ENCODE measurements around the gene PRRG4. TPM values are rescaled to one million over a fixed set of nuclear protein-coding genes. Genes with fewer than 3 reads are reported as not detected.

PRRG4 gene
- total RNA-seq, 1 experiment from 2014 or later: 0.87 TPM

DNA sequence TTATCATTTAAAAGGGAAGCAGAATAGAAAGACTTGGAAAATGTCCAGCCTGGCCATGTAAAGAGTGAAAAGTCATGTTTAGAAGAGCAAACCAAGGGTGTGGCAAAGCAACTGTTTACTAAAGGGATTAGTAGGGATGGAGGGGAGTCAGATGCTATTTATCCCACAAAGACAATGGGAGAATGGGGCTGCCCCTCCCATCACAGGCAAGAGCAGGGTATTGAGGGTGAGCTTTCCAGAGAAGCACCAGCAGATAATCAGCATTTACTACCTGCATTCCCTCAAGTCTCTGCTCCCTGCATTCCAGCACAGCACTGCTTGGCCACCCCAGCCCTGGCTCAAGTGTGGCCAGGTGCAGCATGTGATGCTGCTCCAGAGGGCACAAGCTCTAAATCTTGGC lies 44.4 kb downstream of the PRRG4 start (continued):
- TF ChIP-seq IRF2 (CRISPR knock-in tag; IDR thresholded peaks at IDR 0.05; ENCODE audit: borderline replicate concordance, low read depth) (no peak), ARID4B (CRISPR knock-in tag; IDR thresholded peaks at IDR 0.05; ENCODE audit: borderline replicate concordance) (no peak), SOX15 (CRISPR knock-in tag; IDR thresholded peaks at IDR 0.05) (no peak), CBFB (CRISPR knock-in tag; IDR thresholded peaks at IDR 0.05; ENCODE audit: low read depth) (no peak), RORB (CRISPR knock-in tag; IDR thresholded peaks at IDR 0.05) (no peak), TCF7 (CRISPR knock-in tag; IDR thresholded peaks at IDR 0.05; ENCODE audit: low read depth) (no peak), ZNF138 (CRISPR knock-in tag; conservative IDR thresholded peaks at IDR 0.05) (no peak)

GRCh38 chr11:32881286-32881685 lies 51.6 kb downstream of the PRRG4 start:
- H3K27me3 Mint-ChIP-seq (ENCODE audit: low read depth): no peaks in the 10 kb centered on the region
- POLR2A ChIA-PET: no interaction called here
- ATAC-seq (no peak), DNase-seq (ENCODE audit: low spot score) (no peak)
- H3K9me3 Mint-ChIP-seq: peaks cover 10% of the 10 kb centered on the region
- CTCF ChIA-PET: no interaction called here
- TF ChIP-seq ZBTB21 (CRISPR knock-in tag; IDR thresholded peaks at IDR 0.05; ENCODE audit: borderline replicate concordance) (no peak), FOXP4 (CRISPR knock-in tag; IDR thresholded peaks at IDR 0.05) (no peak), ESRRA (CRISPR knock-in tag; IDR thresholded peaks at IDR 0.05; ENCODE audit: borderline replicate concordance) (no peak), NR3C1 (CRISPR knock-in tag; conservative IDR thresholded peaks at IDR 0.05; ENCODE audit: low read depth) (no peak), KAT7 (CRISPR knock-in tag; IDR thresholded peaks at IDR 0.05; ENCODE audit: borderline replicate concordance) (no peak), ZNF121 (CRISPR knock-in tag; IDR thresholded peaks at IDR 0.05) (no peak)
- no peak overlapping the region for H3K27ac Mint-ChIP-seq
- no peak overlapping the region for H3K4me3 Mint-ChIP-seq
- H3K4me1 Mint-ChIP-seq: peaks cover 17% of the 10 kb centered on the region
- H3K36me3 Mint-ChIP-seq: no peaks in the 10 kb centered on the region

GRCh38 chr11:32883421-32883820 lies 53.7 kb downstream of the PRRG4 start:
- ChIA-PET CTCF (interaction anchor here (1.0 kb wide), 1 partner anchor 42 kb away, joined by 3 read pairs; no protein-coding TSS in a partner anchor), POLR2A (no interaction called here)
- DNase-seq (ENCODE audit: low spot score) (no peak), ATAC-seq (no peak)
- Mint-ChIP-seq H3K27ac (no peak overlapping the region), H3K4me3 (no peak overlapping the region), H3K4me1 (peaks cover 19% of the 10 kb centered on the region), H3K36me3 (peaks cover 9% of the 10 kb centered on the region), H3K27me3 (ENCODE audit: low read depth) (no peaks in the 10 kb centered on the region), H3K9me3 (peaks cover 17% of the 10 kb centered on the region)
- TF ChIP-seq ZNF396 (CRISPR knock-in tag; IDR thresholded peaks at IDR 0.05; ENCODE audit: borderline replicate concordance): no peak
- TF ChIP-seq, protein P1, sequence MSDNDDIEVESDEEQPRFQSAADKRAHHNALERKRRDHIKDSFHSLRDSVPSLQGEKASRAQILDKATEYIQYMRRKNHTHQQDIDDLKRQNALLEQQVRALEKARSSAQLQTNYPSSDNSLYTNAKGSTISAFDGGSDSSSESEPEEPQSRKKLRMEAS (CRISPR knock-in tag; IDR thresholded peaks at IDR 0.05): no peak
- TF ChIP-seq ZMAT4 (CRISPR knock-in tag; IDR thresholded peaks at IDR 0.05): no peak
- TF ChIP-seq HMGA2 (CRISPR knock-in tag; IDR thresholded peaks at IDR 0.05): no peak
- no peak for TF ChIP-seq ARID4B (CRISPR knock-in tag; IDR thresholded peaks at IDR 0.05; ENCODE audit: borderline replicate concordance)
- TF ChIP-seq JAZF1 (CRISPR knock-in tag; IDR thresholded peaks at IDR 0.05): no peak
- TF ChIP-seq SMAD4 (CRISPR knock-in tag; IDR thresholded peaks at IDR 0.05): no peak
- TF ChIP-seq FOXJ3 (CRISPR knock-in tag; IDR thresholded peaks at IDR 0.05; ENCODE audit: borderline replicate concordance): no peak
- TF ChIP-seq ZBTB21 (CRISPR knock-in tag; IDR thresholded peaks at IDR 0.05; ENCODE audit: borderline replicate concordance): no peak
